UCSD-AML1 (cell line): Measurements from ENCODE around the gene ACSL1.
"Not testable (repeated sequence)": the region's sequence is repeated elsewhere in the genome, so short reads cannot be mapped to it uniquely, and the experiment has no call there.

Experiments used
- DNase-seq: peaks from one replicate; lab custom pipeline; 2025; ENCODE audit not compliant: unreplicated experiment; lab: John Stamatoyannopoulos, UW

The ACSL1 gene

DNA sequence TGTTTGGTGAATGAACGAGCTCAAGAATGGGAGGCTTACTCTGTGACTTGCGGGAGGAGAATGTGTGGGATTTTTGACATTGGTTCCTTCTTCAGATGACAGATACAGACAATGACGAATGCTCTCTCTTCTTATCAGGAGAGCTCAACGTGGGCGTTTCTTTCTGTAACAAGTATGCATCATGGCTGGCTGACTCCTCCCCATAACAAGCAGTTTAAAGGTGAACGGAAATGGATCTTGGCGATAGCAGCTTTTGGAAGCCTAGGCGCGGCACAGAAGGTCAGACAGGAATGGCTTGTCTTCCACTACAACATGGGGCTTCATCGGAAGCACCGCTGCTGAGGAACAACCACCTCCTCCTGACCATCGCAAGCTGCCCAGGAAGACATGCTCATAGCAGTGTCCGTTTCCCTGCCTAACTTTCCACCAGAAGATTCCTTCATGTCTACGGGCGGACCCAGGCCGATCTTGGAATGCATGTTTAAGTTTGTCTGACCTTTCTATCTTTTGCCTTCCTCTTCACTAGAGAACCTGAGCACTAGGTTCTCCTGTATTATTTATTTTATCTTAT, 18.3 kb upstream of the ACSL1 start:
- DNase-seq = no peak

DNA sequence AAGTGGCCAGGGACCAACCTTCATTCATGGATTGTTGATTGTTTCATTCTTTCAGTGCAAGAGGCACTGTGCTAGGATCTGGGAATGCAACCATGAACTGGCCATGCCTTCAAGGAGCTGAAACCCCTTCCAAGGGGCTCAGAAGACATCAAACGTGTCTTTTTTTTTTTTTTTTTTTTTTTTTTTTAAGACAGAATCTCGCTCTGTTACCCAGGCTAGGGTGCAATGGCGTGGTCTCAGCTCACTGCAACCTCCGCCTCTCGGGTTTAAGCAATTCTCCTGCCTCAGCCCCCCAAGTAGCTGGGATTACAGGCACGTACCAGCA, 13.3 kb upstream of the ACSL1 start:
- DNase-seq = not testable (repeated sequence)

DNA sequence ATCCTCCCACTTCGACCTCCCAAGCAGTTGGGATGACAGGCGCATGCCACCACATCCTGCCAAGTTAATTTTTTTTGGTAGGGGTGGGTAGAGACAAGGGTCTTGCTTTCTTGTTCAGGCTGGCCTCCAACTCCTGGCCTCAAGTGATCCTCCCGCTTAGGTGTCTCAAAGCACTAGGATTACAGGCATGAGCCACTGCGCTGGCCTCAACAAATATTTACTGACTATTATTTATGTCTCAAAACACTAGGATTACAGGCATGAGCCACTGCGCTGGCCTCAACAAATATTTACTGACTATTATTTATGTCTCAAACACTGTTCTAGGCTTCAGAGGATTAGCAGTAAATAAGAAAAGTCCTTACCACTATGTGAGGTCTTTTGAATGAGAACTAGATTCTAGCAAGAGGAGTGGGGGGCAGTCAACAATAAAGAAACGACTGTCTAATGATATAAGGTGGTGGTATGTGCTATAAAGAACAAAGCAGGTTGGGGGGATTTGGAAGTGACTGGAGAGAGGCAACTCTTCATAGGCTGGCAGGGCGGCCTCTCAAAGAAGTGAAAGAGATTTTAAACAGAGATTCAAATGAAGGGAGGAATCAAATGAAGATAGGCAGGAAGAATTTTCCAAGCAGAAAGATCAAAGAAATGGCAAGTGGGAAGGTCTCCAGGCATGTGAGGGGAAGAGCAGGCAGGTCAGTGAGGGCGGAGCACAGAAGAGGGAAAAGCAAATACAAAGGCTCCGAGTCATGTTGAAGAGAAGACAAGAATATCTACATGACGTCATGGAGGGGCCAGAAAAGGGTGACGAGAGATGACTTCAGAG, 12.7 kb upstream of the ACSL1 start:
- DNase-seq = no peak

DNA sequence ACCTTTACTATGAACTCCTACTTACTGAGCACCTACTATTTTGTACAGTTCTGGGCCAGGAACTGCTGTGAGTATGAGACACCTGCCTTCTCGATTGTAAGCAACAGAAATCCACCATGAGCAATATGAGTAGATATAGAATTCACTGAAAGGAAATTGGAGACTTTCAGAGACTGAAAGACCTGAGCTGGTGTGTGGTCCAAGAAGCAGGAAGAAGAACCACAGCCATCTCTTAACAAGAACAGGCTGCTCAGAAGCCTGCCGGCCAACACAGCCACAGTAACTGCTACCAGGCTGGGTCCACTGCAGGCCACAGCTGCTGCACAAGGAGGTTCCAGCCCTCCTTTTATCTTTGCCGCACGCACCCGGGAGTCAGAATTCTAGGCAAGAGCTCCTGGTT, 10.8 kb upstream of the ACSL1 start:
- DNase-seq = no peak

DNA sequence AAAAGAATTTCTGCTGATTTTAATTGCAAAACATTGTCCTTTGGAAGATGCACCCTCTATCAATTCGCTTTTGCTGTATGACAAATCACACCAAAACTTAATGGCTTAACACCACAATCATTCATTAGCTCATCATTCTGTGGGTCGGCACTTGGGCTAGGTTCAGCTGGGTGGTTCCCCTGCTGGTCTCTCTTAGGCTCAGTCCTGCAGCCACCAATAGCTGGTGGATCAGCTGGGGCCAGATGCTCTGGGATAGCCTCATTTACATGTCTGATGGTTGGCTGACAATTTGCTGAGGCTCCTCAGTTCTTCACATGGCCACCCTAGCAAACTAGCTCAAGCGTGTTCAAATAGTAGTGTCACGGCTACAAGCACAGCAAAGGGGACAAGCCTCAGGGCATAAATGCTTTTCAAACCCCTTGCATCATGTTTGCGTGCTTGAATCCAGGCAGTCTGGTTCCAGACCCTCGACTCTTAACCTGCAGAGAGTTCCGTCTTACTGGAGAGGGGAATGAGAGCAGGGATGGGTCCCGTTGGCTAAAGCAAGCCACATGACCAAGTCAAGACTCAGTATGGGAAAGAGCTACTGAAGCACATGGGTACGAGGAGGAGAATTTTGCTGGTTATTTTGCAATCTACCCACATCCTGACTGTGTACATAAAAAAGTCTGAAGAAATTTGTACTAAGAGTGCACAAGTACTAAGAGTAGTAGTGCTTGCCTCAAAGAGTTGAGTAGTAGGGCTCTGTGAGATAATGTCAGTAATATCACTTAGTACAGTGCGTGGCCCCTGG, 7.5 kb upstream of the ACSL1 start:
- DNase-seq = no peak

DNA sequence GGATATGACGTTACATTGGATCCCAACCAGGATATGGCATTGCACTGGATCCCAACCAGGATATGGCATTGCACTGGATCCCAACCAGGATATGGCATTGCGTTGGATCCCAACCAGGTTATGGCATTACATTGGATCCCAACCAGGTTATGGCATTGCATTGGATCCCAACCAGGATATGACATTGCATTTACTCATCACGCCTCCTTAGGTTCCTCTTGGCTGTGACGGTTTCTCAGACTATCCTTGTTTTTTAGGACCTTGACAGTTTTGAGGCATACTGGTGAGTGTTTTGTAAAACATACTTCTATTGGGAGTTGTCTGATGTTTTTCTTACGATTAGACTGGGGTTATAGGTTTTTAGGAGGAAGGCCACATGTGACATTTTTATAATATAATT, 5.4 kb upstream of the ACSL1 start:
- no peak for DNase-seq

DNA sequence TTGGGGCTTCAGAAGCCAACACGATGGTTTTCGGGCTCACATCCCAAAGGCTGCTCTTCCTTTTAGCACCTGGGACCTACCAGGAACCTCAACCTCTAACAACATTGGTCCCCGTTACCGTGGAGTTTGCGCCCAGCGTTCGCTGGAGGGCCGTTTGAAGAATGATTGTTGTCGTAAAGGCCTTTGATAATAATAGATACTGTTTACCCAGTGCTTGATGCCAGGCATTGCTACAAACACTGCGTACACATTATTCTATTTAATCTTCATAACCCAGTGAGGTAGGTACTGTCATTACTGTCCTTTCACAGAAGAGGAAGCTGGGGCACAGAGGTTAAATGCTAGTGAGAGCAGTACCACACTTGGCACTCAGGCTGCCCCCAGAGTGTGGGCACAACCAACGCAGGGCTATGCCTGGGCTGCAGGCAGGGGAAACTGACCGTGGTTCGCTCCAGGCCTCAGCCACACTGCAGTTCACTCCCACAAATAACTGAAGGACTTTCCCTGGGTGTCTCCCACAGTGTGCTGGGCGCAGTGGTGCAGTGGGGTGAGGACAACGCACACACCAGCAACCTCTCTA, 1.0 kb upstream of the ACSL1 start:
- no peak for DNase-seq

DNA sequence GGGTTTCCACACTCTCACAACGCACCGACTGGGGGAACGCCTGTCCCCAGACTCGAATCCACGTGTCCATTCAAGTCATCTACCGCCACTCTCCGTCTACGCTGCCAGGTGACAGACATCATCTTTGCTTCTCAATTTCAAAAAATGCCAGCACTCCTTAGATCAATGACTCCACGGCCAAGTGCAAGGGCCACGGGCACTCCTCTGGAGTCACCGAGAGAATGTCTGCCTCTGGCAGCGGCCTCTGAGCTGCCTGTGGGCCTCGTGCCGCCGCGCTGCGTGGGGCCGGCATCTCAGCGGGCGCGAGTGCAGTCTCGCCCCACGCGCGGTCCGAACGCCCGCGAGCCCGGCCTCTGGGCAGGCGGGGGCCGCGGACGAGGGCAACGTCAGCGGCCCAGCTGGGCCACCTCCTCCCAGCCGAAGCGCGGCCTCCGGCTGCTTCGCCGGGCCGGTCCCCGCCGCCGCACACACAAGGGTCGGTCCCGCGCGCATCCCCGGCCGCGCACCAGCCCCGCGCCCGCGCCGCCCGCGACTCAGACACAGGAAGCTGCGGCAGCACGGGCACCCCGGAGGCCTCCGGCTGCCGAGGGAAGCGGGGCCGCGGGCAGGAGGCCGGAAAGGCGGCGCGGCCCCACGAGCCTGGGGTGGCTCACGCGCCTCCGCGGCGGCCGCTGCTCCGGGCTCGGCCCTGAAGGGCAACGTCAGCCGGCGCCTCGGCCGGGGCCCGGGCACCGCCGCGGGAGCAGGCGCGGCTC, 450 bp downstream of the ACSL1 start:
- no peak for DNase-seq

DNA sequence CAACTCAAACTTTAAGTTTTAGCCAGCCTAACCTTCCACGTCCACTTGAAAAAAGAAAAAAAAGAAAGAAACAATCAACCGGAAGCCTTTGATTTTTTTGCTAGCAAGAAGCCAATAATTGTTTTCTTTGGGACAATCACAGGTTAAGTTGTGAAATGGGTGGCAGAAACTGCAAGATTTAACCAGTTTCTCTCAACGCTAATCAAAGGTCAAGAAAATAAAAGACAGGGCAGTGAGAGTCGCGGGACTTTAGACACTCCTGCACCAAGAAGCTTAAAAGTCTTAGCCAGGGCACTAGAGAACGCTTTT, 1.0 kb downstream of the ACSL1 start:
- DNase-seq = no peak

DNA sequence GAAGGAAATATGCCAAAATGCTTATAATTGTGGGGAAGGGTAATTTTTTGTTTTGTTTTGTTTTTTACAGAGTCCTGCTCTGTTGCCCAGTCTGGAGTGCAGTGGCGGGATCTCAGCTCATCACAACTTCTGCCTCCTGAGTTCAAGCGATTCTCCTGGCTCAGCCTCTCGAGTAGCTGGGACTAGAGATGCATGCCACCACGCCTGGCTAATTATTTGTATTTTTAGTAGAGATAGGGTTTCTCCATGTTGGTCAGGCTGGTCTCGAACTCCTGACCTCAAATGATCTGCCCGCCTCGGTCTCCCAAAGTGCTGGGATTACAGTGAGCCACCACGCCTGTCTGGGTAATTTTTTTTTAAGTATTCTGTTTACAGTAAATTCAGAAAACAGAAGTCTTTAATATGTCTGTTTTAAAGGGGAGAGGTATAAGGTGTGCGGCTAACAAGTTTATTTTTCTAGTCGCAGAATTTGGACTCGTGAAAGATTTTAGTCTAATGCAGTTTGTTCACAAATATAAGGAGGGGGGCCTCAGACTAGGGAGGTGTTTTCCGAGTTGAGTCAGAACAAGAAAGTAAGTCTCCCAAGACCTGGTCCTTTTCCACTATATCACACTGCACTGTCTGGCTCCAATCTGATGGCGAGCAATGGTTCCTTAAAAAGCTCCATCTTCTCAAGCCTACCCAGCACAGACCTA, 1.5 kb downstream of the ACSL1 start:
- DNase-seq = no peak

DNA sequence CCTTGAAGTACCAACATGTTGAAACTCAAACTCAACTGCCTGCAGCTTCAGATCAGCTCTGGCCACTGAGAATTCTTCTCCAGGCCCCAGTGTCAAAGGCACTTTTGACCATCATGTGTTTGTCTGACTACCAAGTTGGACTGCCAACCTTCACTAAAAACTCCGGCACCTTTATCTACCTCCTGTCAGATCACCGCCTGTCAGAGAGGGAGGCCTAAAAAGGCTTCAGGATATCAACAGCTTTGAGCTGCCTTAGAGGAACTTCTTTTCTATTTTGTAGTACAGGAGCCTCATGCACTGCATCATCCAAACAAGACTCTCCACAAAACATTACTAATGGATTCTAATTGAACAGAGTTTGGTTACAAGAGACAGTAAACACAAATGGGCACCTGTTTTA, 2.8 kb downstream of the ACSL1 start:
- DNase-seq = no peak

DNA sequence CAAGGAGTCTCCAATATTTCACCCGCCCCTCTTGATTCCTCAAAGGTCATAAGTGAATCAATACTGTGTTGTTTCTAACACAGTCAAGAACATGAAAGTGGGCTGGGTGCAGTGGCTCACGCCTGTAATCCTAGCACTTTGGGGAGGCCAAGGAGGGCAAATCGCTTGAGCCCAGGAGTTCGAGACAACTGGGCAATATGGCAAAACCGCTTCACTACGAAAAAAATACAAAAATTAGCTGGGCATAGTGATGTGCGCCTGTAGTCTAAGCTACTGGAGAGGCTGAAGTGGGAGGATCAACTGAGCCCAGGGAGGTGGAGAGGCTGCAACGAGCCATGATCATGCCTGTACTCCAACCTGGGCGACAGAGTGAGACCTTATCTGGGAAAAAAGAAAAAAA, 3.4 kb downstream of the ACSL1 start:
- DNase-seq = no peak

DNA sequence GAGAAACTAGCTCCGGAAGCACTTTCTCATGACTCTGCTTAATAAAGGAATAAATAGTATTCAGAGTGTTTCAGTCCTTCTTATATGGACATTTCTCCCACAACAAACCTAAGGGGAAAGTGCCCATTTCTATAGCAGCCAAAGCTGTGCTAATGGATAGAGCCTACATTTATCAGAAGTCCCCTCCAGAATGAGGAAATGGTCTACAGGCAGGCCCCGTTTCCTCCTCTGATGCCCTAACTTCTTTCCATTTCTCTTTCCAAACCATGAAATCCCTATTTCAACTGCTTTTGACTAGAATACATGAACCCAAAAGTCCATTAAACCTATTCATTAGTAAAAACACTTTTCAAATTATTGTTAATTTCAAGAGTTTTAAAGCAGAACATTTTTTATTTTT, 4.5 kb downstream of the ACSL1 start:
- DNase-seq = no peak

DNA sequence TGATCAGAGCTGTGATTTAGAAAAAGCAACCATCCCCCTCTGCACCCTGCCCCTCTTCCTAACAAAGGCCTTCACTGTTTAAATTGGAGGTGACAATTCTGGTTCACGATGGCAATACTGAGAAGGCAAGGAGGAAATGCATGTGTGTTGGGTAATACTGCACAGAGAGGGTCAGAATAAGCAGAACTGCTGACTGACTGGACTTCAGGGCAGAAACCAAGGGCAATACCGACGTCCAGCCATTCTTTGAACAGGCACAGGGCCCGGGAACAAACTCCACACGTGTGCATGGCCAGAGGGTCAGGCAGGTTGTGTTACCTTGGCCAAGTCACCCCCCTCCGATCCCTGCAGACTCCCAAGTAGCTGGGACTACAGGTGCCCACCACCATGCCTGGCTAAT, 6.0 kb downstream of the ACSL1 start:
- no peak for DNase-seq

DNA sequence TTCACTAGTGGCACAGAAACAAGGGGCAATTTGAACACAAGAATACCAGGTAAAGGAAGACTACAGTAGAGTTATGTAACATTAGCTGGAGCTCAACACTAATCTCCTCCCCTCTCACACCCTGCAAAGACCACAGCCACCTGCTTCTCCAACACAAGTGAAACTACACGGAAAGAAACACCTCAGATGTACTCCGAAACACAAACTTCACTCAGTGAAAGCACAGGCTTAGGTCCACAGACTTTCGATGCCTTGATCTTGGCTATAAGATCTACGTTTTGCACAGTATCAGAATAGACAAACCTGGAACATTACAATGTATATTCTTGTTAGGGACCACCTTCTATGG, 7.6 kb downstream of the ACSL1 start:
- DNase-seq = no peak

DNA sequence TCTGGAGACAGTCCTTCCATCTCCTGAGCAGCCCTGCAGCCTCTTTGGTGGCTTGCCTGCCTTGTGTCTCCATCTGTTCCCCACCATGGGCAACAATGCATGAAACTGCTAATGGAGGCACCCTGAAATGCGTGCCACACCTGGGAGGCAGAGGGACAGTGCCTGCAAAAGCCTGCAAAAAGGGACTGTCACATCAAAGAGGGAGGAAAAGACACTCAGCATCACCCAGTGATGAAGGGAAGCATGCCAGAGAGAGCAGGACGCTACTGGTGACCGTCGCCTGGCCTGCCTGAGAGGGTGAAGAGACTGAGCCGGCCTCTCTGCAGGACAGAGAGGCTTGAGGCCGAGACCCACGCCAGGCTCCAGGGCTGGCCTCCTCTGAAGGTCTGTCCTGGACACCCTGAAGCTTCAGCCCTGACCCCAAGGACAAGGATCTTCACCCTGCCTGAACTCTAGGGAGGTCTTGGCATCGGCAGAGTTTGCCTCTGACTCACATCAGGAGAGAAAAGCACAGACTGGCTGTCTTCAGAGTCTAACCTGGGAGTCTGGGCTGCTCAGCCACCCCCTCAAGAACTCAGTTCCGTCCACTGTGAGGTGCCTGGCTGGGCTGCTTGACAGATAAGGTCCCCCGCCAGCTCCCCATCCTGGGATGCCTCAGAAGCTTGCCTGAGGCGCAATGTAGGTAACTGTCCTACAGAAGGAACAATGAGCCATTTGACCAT, 8.1 kb downstream of the ACSL1 start:
- no peak for DNase-seq

DNA sequence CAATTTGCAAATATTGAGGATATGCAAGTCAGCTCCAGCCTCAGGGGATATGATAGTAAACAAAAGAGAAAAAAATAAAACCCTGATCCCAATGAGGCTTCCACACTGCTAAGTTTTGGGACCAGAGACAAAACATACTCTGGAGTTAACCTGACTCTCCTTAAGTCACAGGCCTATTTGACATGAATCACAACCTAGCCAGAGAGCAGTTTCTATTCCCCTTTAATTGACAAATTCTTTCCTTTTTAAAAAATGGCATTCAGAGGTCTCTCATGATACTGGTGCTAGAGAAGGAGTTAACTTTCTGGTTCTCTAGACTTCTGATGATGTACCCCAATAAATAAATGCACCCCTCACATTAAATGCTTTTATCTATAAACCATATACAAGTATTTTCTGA, 8.8 kb downstream of the ACSL1 start:
- DNase-seq = no peak

DNA sequence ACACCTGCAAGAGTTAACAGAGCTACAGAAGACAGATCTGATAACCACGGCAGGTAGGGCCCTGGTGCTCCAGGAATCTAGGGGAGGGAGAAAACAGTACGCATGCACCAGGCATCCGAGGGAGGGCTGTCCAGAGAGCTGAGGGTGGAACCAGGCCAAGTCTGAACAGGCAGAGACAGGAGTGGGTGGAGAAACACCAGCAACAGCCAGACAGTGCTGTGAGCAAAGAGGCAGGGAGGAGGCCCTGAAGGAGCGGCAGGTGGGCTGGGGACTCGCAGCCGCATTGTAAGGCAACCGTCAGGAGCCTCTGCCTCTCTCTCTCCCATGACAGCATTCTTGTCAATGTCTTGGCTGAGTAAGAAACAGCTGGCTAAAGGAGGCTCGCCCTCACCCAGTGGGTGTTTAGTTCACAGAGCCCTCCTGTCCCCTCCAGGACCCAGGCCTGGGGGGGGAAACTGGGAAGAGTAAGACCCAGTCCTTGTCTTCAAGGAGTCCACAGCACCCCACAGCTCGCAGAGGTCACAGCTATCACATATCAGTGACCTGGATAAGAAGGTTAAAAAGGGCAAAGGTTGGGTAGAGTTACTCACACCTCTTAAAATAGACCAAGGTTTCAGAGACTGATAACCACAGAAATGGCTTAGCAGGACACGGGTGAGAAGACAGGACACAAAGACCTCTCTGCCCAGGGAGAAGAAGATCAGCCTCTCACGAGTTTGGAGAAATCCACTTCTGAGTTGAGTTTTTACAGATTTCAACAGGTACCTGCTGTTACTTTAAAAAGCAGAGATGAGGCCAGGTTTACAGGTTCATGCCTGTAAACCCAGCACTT, 10.5 kb downstream of the ACSL1 start:
- DNase-seq = no peak

DNA sequence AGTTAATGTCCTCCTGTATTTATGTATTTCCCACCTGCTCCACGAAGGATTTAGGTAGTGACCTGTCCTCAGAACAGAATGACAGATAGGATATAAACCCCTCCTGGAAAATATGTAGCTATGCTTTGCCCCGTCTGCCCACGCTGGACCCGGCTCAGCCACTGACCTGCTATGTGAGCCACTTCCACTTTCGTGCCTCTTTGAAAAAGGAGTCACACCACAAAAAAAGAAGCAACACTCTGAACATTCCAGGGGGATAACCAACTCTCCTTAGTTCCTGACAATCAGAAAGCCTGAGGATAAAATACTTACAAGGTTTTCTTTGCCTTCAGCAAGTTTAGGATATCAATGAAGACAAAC, 11.1 kb downstream of the ACSL1 start:
- DNase-seq = no peak
